Measurements from ENCODE around the gene ESRRG.
"Not testable (repeated sequence)": the region's sequence is repeated elsewhere in the genome, so short reads cannot be mapped to it uniquely, and the experiment has no call there.

ESRRG gene

GRCh38 chr1:216563087-216563486 is 160.1 kb downstream of the ESRRG start:
- DNase-seq (ENCODE audit: low read depth, low spot score): no peak

- no peak for DNase-seq (ENCODE audit: low read depth, low spot score)
Measured at GRCh38 chr1:216562383-216562782, 160.8 kb downstream of the ESRRG start.

- no peak for DNase-seq (ENCODE audit: low read depth, low spot score)
Measured at GRCh38 chr1:216560527-216560926, 162.7 kb downstream of the ESRRG start.

- DNase-seq (ENCODE audit: low read depth, low spot score): no peak
Measured at GRCh38 chr1:216559359-216559758, 163.9 kb downstream of the ESRRG start.

- no peak for DNase-seq (ENCODE audit: low read depth, low spot score)
Measured at GRCh38 chr1:216555653-216556052, 167.6 kb downstream of the ESRRG start.

- no peak for DNase-seq (ENCODE audit: low read depth, low spot score)
Measured at GRCh38 chr1:216554934-216555333, 168.3 kb downstream of the ESRRG start.

- DNase-seq (ENCODE audit: low read depth, low spot score): no peak
Measured at GRCh38 chr1:216553766-216554165, 169.5 kb downstream of the ESRRG start.

GRCh38 chr1:216553040-216553439 is 170.2 kb downstream of the ESRRG start:
- DNase-seq (ENCODE audit: low read depth, low spot score): no peak

GRCh38 chr1:216549796-216550195 is 173.4 kb downstream of the ESRRG start:
- no peak for DNase-seq (ENCODE audit: low read depth, low spot score)

GRCh38 chr1:216542741-216543140 is 180.5 kb downstream of the ESRRG start:
- no peak for DNase-seq (ENCODE audit: low read depth, low spot score)

GRCh38 chr1:216542263-216542662 is 181.0 kb downstream of the ESRRG start:
- DNase-seq (ENCODE audit: low read depth, low spot score): no peak

GRCh38 chr1:216535751-216536150 is 187.5 kb downstream of the ESRRG start:
- DNase-seq (ENCODE audit: low read depth, low spot score): no peak

GRCh38 chr1:216535059-216535458 is 188.2 kb downstream of the ESRRG start:
- DNase-seq (ENCODE audit: low read depth, low spot score): no peak

GRCh38 chr1:216533776-216534175 is 189.5 kb downstream of the ESRRG start:
- DNase-seq (ENCODE audit: low read depth, low spot score): no peak

- no peak for DNase-seq (ENCODE audit: low read depth, low spot score)
Measured at GRCh38 chr1:216532251-216532798, 190.9 kb downstream of the ESRRG start.

- DNase-seq (ENCODE audit: low read depth, low spot score): no peak
Measured at GRCh38 chr1:216531263-216532239, 191.7 kb downstream of the ESRRG start.

GRCh38 chr1:216529851-216530250 is 193.4 kb downstream of the ESRRG start:
- DNase-seq (ENCODE audit: low read depth, low spot score): not testable (repeated sequence)

GRCh38 chr1:216528816-216529215 is 194.4 kb downstream of the ESRRG start:
- DNase-seq (ENCODE audit: low read depth, low spot score): no peak

GRCh38 chr1:216523449-216524190 is 199.6 kb downstream of the ESRRG start:
- DNase-seq (ENCODE audit: low read depth, low spot score): no peak

GRCh38 chr1:216523043-216523442 is 200.2 kb downstream of the ESRRG start:
- no peak for DNase-seq (ENCODE audit: low read depth, low spot score)

GRCh38 chr1:216521477-216521876 is 201.8 kb downstream of the ESRRG start:
- DNase-seq (ENCODE audit: low read depth, low spot score): no peak

Data from iPS DF 19.7 (cell line).